A172 (cell line): ENCODE data around the gene FARSA. TPM values are rescaled to one million over a fixed set of nuclear protein-coding genes. Genes with fewer than 3 reads are reported as not detected.
"Not testable (repeated sequence)": the region's sequence is repeated elsewhere in the genome, so short reads cannot be mapped to it uniquely, and the experiment has no call there.

Source experiments
- DNase-seq: peaks from one replicate; pipeline ENCODE4 v3.0.0-alpha.2; 2015; ENCODE audit warnings: low spot score
- total RNA-seq: library from RNA; depleted of rRNA; stranded (reverse); fragments of >200 nt; shearing (Covaris generic); gene quantifications from 2 replicates; pipeline ENCODE4 v1.2.3, GENCODE V29; 2014; rRNA removed

The FARSA gene
- total RNA-seq = 98.2 and 99.1 TPM in 2 replicates

GRCh38 chr19:12933287-12934072 is at the start of gene FARSA:
Gene FARSA (minus strand): TSS chr19:12933711. CDS start chr19:12933696, 15 bp downstream.
- peak; percentile 88 for DNase-seq

- no peak for DNase-seq
These were observed 49.6 kb upstream of the FARSA start for GRCh38 chr19:12983091-12983490.

GRCh38 chr19:12982648-12983047 is 49.1 kb upstream of the FARSA start:
- no peak for DNase-seq

- no peak for DNase-seq
These were observed 46.5 kb upstream of the FARSA start for GRCh38 chr19:12979974-12980373.

GRCh38 chr19:12976109-12976508 is 42.6 kb upstream of the FARSA start:
- DNase-seq = not testable (repeated sequence)

GRCh38 chr19:12975221-12975741 is 41.8 kb upstream of the FARSA start:
- DNase-seq = no peak

GRCh38 chr19:12974301-12975220 is 41.0 kb upstream of the FARSA start:
- no peak for DNase-seq

GRCh38 chr19:12973236-12973635 is 39.7 kb upstream of the FARSA start:
- DNase-seq = no peak

GRCh38 chr19:12970070-12970820 is 36.7 kb upstream of the FARSA start:
- DNase-seq = no peak

- no peak for DNase-seq
These were observed 35.9 kb upstream of the FARSA start, which contains the start of gene DAND5 for GRCh38 chr19:12969292-12969988. Gene DAND5 (plus strand): TSS chr19:12969576. CDS start chr19:12969661, 85 bp downstream.

GRCh38 chr19:12967907-12968306 is 34.4 kb upstream of the FARSA start:
- DNase-seq = no peak

GRCh38 chr19:12965812-12966135 is 32.3 kb upstream of the FARSA start:
- DNase-seq = no peak

- peak; percentile 69 for DNase-seq
These were observed 31.7 kb upstream of the FARSA start for GRCh38 chr19:12965017-12965811.

- DNase-seq = no peak
These were observed 26.0 kb upstream of the FARSA start for GRCh38 chr19:12959481-12959880.

GRCh38 chr19:12957389-12957952 is 24.0 kb upstream of the FARSA start:
- DNase-seq = not testable (repeated sequence)

GRCh38 chr19:12956446-12957388 is 23.2 kb upstream of the FARSA start, which contains the start of gene GADD45GIP1:
Gene GADD45GIP1 (minus strand): TSS chr19:12957223. CDS start chr19:12957212, 11 bp downstream.
- DNase-seq = peak; percentile 67

GRCh38 chr19:12955996-12956395 is 22.5 kb upstream of the FARSA start:
- DNase-seq = no peak

- DNase-seq = not testable (repeated sequence)
These were observed 22.1 kb upstream of the FARSA start for GRCh38 chr19:12955575-12955974.

- no peak for DNase-seq
These were observed 21.1 kb upstream of the FARSA start for GRCh38 chr19:12954612-12954962.
